Measurements from ENCODE around the gene IRF9.
A peak's percentile ranks its signal among the peaks of the same experiment; 100 is the strongest.
"Not testable (repeated sequence)": the region's sequence is repeated elsewhere in the genome, so short reads cannot be mapped to it uniquely, and the experiment has no call there.

IRF9 gene

DNA sequence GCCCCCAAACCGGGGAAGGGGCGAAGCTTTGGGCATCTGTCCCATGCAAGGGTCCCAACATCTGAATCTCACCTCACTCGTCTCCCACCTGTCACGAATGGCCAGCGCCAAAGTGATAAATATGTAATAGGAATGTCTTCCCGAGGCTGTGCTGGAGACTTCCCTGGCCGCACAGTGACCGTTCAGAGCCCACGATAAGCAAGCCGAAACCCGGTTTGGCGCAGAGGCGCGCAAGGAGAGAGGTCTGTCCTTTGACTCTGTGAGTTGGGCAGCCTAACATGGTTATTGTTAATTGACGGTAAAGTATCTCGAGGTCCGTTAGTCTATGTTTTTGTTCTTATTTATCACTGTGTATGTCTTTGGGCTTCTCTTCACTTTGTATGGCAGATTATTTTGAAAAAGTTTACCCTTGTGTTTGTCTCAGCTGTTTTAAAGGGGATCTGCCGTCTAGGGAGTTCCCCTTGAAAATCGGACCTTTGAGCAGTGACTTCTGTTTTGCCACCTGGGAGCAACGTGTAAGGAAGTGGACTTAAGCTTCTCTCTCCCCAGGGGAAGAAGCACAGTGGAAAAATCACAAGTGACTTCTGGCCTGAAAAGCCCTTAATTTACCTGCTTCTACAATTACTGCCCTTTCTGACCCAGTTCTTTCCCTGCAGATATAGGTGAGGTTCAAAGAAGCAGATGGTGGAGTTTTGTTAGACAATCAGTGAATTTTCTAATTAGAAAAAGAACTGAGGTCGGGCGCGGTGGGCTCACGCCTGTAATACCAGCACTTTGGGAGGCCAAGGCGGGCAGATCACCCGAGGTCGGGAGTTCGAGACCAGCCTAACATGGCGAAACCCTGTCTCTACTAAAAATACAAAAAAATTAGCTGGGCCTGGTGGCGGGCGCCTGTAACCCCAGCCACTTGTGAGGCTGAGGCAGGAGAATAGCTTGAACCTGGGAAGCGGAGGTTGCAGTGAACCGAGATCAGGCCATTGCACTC lies 35.3 kb downstream of the IRF9 start:
- DNase-seq, result no peak

DNA sequence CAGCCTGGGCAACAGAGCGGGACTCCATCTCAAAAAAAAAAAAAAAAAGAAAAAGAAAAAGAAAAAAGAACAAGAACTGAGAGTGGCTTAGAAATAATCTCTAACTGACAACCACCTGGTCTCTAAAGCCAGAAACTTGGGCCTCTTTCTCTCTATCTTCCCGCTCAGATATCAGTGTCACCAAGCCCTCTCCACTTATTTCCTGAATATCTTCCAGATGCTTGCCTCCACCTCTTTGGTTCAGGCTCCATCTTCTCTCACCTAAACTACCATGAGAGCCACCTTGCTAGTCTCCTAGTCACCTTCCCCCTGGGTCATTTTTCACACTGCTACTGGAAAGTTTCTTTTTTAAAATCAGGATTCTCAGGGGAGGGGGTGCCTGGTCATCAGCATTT lies 36.0 kb downstream of the IRF9 start:
- DNase-seq, result no peak

DNA sequence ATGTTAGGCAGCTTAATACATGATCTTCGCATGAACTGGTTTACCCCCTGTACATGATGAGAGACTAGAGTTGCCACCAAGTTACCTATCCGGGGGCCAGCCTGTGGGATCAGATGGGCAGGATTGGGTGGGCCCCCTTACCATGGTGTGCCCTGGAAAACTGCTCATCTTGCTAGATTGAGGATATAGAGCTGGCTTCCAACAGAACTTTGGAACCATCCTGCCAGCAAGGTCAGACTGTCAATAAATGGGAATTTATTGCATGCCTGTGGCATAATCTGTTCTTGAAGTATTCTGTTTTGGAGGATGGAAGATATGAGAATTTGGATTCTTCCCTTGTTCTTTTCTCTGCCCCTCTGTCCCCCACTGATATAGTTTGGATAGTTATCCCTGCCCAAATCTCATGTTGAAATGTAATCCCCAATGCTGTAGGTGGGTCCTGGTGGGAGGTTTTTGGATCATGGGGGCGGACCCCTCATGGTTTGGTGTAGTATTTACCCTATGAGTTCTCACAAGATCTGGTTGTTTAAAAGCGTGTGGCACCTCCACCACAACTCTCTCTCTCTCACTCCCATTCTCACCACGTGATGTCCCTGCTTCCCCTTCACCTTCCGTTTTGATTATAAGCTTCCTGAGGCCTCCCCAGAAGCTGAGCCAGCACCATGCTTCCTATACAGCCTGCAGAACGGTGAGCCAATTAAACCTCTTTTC lies 37.9 kb downstream of the IRF9 start:
- no peak for DNase-seq

DNA sequence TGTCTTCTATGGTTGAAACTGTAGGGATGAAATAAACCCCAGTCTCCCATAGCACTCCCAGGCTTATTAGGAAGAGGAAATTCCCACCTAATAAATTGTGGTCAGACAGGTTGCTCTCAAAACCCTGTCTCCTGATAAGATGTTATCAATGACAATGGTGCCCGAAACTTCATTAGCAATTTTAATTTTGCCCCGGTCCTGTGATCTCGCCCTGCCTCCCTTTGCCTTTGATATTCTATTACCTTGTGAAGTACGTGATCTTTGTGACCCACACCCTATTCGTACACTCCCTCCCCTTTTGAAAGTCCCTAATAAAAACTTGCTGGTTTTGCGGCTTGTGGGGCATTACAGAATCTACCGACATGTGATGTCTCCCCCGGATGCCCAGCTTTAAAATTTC lies 41.5 kb downstream of the IRF9 start:
- DNase-seq, result not testable (repeated sequence)

DNA sequence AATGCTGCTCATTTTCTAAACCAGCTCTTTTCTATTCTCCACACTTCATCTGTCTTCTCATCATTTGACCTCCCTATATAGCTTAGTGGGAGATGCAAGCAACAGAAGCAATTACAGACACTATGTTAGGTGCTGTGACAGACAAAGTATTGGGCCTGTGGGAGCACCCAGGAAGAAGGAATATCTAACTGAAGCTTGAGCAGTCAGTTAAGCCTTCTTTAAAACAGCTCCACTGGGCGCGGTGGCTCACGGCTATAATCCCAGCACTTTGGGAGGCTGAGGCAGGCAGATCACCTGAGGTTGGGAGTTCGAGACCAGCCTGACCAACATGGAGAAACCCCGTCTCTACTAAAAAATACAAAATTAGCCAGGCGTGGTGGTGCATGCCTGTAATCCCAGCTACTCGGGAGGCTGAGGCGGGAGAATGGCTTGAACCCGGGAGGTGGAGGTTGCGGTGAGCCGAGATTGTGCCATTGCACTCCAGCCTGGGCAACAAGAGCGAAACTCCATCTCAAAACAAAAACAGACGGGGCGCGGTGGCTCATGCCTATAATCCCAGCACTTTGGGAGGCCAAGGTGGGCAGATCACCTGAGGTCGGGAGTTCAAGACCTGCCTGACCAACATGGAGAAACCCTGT lies 42.3 kb downstream of the IRF9 start:
- not testable (repeated sequence) for DNase-seq

DNA sequence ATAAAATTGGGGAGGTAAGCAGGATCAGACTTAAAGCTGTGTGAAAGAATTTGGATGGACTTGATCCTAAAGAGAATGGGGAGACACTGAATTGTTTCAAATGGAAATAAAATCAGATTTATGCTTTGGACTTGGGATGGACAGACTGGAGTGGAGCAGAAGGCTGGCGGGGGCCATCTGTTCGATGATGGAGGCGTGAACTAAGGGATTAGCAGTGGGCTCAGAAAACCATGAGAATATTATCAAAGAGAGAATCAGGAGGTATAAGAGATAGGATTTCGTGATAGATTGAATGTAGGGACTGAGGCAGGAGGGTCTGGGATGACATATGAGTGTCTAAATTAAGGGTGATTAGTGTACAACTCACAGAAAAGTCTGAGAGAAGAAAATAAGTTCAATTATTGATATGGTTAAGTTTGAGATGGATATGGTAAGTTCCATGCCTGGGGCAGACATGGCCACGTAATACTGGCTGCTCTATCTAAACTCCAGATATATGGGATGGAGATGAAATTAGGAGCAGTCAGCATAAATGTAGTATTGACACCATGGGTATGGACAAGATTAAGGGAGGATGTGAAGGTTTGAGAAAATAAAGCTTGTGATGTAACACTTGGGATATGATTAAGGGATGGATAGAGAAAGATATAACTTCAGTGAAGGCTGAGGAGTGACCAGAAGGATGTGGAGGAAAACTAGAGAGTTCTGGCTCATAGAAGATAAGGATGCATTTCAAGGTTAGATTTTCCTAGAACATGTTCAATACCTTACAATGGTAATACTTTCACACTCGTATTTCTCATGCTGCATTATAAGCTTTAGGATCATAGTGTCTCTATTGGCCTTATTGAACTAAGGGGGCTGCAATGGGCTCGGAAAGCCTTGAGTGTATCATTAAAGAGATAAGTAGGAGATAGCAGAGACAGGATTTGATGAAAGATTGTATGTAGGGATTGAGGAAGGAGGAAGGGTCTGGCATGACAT lies 43.4 kb downstream of the IRF9 start:
- no peak for DNase-seq

DNA sequence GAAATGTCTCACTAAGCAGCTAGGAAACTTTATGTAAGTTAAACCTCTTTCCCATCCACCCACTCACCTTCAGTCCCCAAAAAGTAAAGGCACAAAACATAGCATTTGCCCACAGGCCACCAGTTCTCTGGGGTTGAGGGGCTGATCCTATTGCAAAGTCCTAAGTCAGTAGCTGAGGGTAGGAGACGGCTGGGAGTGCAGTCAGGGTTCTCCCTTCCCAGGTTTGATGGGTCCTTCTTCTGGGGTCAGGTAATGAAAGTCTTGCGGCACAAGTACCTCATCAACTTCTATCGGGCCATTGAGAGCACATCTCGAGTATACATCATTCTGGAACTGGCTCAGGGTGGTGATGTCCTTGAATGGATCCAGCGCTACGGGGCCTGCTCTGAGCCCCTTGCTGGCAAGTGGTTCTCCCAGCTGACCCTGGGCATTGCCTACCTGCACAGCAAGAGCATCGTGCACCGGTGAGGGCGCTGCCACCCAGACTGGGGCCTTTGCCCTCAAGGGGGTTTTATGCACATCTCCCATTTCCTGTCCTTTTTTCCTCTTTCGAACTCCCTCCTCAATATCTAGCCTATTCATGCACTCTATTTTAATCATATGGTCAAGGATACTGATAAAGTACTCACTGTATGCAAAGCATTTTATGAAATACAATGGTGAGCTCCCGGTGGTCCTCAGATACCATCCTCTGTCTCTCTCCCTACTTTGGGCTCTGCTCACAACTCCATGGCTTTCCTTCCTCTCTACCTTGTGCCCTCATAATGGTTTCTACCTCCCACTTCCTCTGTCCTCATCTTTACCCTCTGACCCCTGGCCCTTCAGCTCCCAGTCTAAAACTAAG lies 45.4 kb downstream of the IRF9 start:
- DNase-seq, result no peak

DNA sequence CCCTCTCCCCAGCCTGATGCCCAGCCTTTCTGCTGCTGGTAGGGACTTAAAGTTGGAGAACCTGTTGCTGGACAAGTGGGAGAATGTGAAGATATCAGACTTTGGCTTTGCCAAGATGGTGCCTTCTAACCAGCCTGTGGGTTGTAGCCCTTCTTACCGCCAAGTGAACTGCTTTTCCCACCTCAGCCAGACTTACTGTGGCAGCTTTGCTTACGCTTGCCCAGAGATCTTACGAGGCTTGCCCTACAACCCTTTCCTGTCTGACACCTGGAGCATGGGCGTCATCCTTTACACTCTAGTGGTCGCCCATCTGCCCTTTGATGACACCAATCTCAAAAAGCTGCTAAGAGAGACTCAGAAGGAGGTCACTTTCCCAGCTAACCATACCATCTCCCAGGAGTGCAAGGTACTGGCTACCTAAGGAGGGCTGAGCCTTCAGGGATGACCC lies 46.1 kb downstream of the IRF9 start:
- no peak for DNase-seq

DNA sequence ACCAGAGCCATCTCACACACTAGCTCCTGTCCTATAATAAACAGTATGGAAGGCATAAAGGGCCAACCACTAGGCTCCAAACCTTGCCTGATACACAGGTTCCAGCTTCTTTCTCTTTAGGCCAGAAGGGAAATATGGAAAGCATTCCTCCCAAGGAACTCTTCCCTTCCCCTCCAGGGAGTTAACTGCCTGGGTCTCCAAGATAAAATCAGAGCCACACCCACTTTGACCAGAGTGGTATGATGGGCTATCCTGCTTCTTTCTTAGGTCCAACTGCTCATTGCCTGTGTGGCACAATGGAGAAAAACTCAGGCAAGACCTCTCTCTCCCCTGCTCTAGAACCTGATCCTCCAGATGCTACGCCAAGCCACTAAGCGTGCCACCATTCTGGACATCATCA lies 46.6 kb downstream of the IRF9 start:
- no peak for DNase-seq

DNA sequence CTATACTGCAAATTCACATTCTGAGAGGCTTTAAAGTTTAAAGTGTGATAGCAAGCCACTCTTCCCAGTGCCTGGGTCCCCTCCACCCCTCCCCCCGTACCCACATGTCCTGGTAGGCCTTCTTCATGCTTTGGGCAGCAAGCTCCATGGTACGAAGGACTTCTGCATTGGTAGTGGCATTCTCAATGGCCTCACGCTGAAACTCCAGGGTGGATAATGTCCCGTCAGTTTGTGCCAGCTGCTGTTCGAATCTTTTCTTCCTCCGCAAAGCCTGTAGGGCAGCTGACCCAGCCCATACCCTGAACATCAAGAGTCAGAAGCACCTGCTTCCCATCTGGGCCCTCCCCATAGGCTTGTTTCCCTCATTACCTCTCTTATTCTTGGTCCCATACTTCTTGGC lies 50.2 kb downstream of the IRF9 start:
- no peak for DNase-seq

DNA sequence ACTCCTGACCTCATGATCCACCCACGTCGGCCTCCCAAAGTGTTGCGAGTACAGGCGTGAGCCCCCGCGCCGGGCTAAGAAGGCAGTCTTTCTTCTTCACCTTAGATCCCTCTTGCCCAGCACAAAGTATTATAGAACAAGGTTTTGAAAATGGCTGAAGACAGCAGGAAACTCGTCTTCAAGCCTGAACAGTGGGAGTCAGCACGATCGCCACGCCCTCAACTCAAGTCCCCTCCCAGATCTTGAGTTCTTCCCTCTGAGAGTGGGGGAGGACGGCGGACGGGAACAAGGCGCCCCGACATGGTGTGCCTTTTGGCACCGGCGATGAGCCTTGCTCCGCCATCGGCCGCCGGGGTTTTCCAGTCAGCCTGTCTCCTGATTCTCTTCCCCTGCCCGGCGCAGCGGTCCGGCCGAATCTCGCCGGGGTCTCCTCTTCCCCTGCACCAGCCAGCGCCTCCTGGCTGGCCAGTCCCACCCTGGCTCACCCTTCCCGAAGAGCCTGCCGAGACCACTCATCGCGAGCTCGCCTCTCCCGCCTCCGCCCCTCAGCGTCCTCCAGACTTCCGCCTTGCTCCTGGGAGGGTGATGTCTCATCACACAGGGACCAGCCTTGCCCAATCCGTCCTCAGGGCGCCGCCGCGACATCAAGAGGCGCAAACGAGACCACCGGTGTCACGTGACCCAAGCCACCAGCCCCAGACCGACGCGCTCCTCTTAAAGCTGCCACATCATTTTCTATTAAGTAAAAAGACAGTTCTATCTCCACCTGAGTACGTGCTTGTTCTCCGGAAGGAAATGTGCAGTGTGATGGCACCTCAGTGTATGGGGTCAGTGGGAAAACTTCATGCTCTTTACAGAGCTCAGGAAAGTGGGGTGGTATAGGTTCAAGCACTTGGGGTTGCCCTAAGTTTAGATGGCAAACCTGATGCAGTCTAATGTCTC lies 52.1 kb downstream of the IRF9 start, which contains the start of gene CHMP4A:
CHMP4A (minus strand) TSS at position 565 of the 942 bp plus-strand sequence; CDS start at position 516, 49 bp downstream.
- DNase-seq, result peak; percentile 83 to 92 (median 90)

DNA sequence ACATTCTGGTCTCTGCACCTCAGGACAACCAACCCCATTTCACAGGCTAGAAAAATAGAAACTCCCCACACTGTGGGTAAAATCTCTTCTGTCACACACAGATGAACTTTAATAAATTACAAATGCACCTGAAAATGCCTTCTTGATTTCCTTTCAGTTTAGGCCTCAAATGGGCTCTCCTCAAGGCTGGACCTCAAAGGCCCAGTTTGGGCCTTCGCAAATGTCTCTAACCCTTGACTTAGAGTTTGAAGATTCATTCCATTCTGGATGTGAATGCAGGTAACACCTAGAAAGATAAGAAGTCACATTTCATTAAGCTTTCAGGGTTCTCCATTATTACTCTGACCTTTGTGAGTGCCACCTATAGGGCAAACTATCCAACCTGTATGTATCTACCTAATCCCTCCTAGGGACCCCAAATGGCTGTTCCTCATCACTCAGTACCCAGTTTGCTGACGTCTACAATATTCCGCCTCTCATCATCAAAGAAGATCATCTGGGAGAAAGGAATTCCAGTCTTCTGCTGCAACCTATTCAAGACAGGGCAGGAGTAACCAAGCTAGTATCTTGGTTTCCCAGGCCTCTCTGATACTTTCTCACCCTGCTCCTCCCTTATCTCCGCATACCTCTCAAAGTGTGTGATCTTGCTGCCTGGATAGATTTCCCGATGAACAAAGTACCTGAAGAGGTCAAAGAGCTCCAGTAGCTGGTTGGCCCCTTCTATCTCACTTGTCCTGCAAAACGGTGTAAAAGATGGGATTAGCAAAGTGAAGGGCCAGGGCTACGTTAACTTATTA lies 53.0 kb downstream of the IRF9 start:
- DNase-seq, result no peak

DNA sequence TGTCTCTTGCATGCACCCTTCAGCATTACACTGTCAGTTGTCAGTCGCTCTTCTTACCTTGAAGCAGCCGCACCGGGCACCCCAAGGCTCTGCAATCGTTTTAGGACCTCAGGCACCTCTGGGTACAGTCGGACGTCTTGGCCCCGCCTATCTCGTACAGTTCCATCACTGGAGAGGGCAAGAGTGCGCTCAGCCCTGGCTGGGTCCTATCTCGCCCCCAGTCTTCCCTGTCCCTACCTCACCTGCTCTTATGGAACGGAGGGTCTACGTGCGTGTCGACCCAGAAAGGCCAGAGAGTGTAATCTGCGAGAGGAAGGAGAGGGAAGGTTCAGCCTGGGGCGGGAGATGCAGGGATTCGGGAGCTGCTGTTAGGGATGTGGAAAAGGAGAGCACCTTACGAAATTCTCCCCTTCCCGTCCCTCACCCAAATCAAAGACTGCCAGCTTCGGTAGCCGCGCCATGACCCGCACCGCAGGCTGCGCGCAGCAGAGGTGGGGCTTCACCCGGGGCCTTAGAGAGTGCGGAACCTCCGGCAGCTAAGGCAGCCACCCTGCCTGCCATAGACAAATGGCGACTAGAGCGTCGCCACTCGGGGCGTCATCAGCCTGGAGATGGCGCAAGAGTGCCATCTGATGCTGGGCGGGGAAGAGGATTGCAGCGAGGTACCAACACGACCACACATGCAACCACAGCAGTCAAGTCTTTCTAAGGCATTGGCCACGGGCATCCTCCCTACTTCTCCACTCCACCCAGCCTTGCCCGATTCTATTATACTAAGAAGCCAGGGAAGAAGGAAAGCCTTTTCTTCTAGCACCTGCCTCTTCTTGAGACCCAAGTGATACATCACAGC lies 54.7 kb downstream of the IRF9 start, which contains the start of gene MDP1:
MDP1 (minus strand) TSS at position 572 of the 850 bp plus-strand sequence; CDS start at position 461, 111 bp downstream.
- peak; percentile 52 to 82 (median 66) for DNase-seq

Measured in activated naive CD4-positive, alpha-beta T cell (primary cell).